ENCODE measurements around the gene MGARP. TPM values are rescaled to one million over a fixed set of nuclear protein-coding genes. Genes with fewer than 3 reads are reported as not detected.
A peak's percentile ranks its signal among the peaks of the same experiment; 100 is the strongest.

The MGARP gene
- total and polyA plus RNA-seq, 9 of the 15 experiments (the other 6 are each of a cell fraction or from before 2014, with no cell fraction given): 0.11 to 0.45 (median 0.23) TPM; not detected in 4

GRCh38 chr4:139316733-139317132 is 36.7 kb upstream of the MGARP start (continued):
- TF ChIP-seq EP400 (IDR thresholded peaks at IDR 0.05) (peak; percentile 10; the same call in 1 of the 2 replicates), ZBTB5 (IDR thresholded peaks at IDR 0.05) (no peak), BRD9 (IDR thresholded peaks at IDR 0.05; ENCODE audit: low read depth, partially characterized antibody) (no peak), MEF2D (tag; conservative IDR thresholded peaks at IDR 0.05; ENCODE audit: low read depth) (no peak), GABPA (tag; conservative IDR thresholded peaks at IDR 0.05; ENCODE audit: low read depth) (no peak), HDAC6 (IDR thresholded peaks at IDR 0.05; ENCODE audit: low read depth, low read length) (no peak), ZBTB49 (CRISPR knock-in tag; IDR thresholded peaks at IDR 0.05; ENCODE audit: borderline replicate concordance) (no peak), RBM39 (optimal IDR thresholded peaks at IDR 0.05; ENCODE audit: low read depth, low read length) (no peak), CBX2 (IDR thresholded peaks at IDR 0.05; ENCODE audit: insufficient read depth, low read length, poor library complexity, severe bottlenecking) (no peak), U2AF1 (optimal IDR thresholded peaks at IDR 0.05; ENCODE audit: low read depth, low read length) (no peak), POLR2AphosphoS2 (IDR thresholded peaks at IDR 0.05; ENCODE audit: low read length) (no peak), RFX5 (IDR thresholded peaks at IDR 0.05; ENCODE audit: low read depth, low read length) (no peak)

Measured in K562 (cell line).